Progenitor cell of endocrine pancreas (in vitro differentiated cells): ENCODE data around the gene GLB1L3. TPM values are rescaled to one million over a fixed set of nuclear protein-coding genes. Genes with fewer than 3 reads are reported as not detected.
"Not testable (repeated sequence)": the region's sequence is repeated elsewhere in the genome, so short reads cannot be mapped to it uniquely, and the experiment has no call there.

Experiments
- DNase-seq: peaks from one replicate; pipeline ENCODE4 v3.0.0; 2021; ENCODE audit warnings: low spot score; ENCODE audit not compliant: unreplicated experiment
- H3K27ac Mint-ChIP-seq: 2 replicates; pipeline ENCODE4 v1.8.0; 2021; ENCODE audit warnings: mild to moderate bottlenecking, moderate library complexity, mixed read lengths
- H3K27me3 Mint-ChIP-seq: 2 replicates; pipeline ENCODE4 v1.8.0; 2021; ENCODE audit warnings: mixed read lengths
- H3K36me3 Mint-ChIP-seq: 2 replicates; pipeline ENCODE4 v1.8.0; 2022; ENCODE audit warnings: mixed read lengths; ENCODE audit not compliant: insufficient read depth
- H3K4me1 Mint-ChIP-seq: 2 replicates; pipeline ENCODE4 v1.8.0; 2021; ENCODE audit warnings: low read depth, mixed read lengths
- H3K4me3 Mint-ChIP-seq: 2 replicates; pipeline ENCODE4 v1.8.0; 2021; ENCODE audit warnings: low read depth, mild to moderate bottlenecking, moderate library complexity, mixed read lengths
- H3K9me3 Mint-ChIP-seq: 2 replicates; pipeline ENCODE4 v1.8.0; 2021; ENCODE audit warnings: low read depth, mixed read lengths
- CTCF ChIP-seq: fragments of 200-600 bp; sonication (generic); IDR thresholded peaks from one replicate; pipeline ENCODE4 v1.5.0; 2021; ENCODE audit warnings: antibody characterized with exemption, mild to moderate bottlenecking; ENCODE audit not compliant: unreplicated experiment
- total RNA-seq: library from RNA; stranded (reverse); gene quantifications from 2 replicates; pipeline ENCODE4 v1.2.1, GENCODE V29; 2021

Gene GLB1L3
- total RNA-seq, 1 donor from 2014 or later, result not detected

- H3K27ac Mint-ChIP-seq, result no peak overlapping the region
- no peaks in the 10 kb centered on the region for H3K27me3 Mint-ChIP-seq
- H3K36me3 Mint-ChIP-seq, result peaks cover 5% of the 10 kb centered on the region
- TF ChIP-seq CTCF, result no peak
- H3K4me1 Mint-ChIP-seq, result peaks cover 16% of the 10 kb centered on the region
- no peaks in the 10 kb centered on the region for H3K9me3 Mint-ChIP-seq
- H3K4me3 Mint-ChIP-seq, result peak overlapping the region; percentile 85
- no peak for DNase-seq
These were observed 21.6 kb upstream of the GLB1L3 start for GRCh38 chr11:134254433-134255183.

- peaks cover 16% of the 10 kb centered on the region for H3K4me1 Mint-ChIP-seq
- not testable (repeated sequence) for H3K36me3 Mint-ChIP-seq, H3K27ac Mint-ChIP-seq, DNase-seq, H3K9me3 Mint-ChIP-seq, H3K27me3 Mint-ChIP-seq
- peak overlapping the region; percentile 16 for H3K4me3 Mint-ChIP-seq
These were observed 21.0 kb upstream of the GLB1L3 start for GRCh38 chr11:134255184-134255561.

GRCh38 chr11:134257101-134257500 is 19.1 kb upstream of the GLB1L3 start:
- no peak for DNase-seq
- Mint-ChIP-seq H3K36me3 (peaks cover 11% of the 10 kb centered on the region), H3K9me3 (no peaks in the 10 kb centered on the region), H3K4me1 (peaks cover 11% of the 10 kb centered on the region), H3K27me3 (no peaks in the 10 kb centered on the region), H3K4me3 (no peak overlapping the region), H3K27ac (no peak overlapping the region)
- TF ChIP-seq CTCF, result no peak

GRCh38 chr11:134258577-134258976 is 17.6 kb upstream of the GLB1L3 start:
- H3K36me3 Mint-ChIP-seq, result peaks cover 11% of the 10 kb centered on the region

GRCh38 chr11:134260503-134260902 is 15.7 kb upstream of the GLB1L3 start:
- no peaks in the 10 kb centered on the region for H3K4me1 Mint-ChIP-seq
- TF ChIP-seq CTCF, result no peak
- DNase-seq, result no peak
- no peak overlapping the region for H3K4me3 Mint-ChIP-seq
- no peak overlapping the region for H3K27ac Mint-ChIP-seq
- H3K9me3 Mint-ChIP-seq, result no peaks in the 10 kb centered on the region
- peaks cover 12% of the 10 kb centered on the region for H3K36me3 Mint-ChIP-seq
- H3K27me3 Mint-ChIP-seq, result no peaks in the 10 kb centered on the region

More at GRCh38 chr11:134258577-134258976, 17.6 kb upstream of the GLB1L3 start:
- Mint-ChIP-seq H3K4me3 (no peak overlapping the region), H3K27ac (peak overlapping the region; percentile 43), H3K27me3 (no peaks in the 10 kb centered on the region), H3K4me1 (peaks cover 7% of the 10 kb centered on the region), H3K9me3 (no peaks in the 10 kb centered on the region)
- TF ChIP-seq CTCF, result no peak
- no peak for DNase-seq

- Mint-ChIP-seq H3K4me3 (no peak overlapping the region), H3K27ac (no peak overlapping the region)
These were observed 15.2 kb upstream of the GLB1L3 start for GRCh38 chr11:134260983-134261382.

More at GRCh38 chr11:134260983-134261382, 15.2 kb upstream of the GLB1L3 start:
- Mint-ChIP-seq H3K27me3 (no peaks in the 10 kb centered on the region), H3K9me3 (no peaks in the 10 kb centered on the region), H3K4me1 (no peaks in the 10 kb centered on the region), H3K36me3 (peaks cover 12% of the 10 kb centered on the region)
- no peak for DNase-seq
- no peak for TF ChIP-seq CTCF
